Activated naive CD8-positive, alpha-beta T cell treated with anti-CD3 and anti-CD28 coated beads for 36 hours (primary cell): ENCODE data around the gene C1orf159. TPM values are rescaled to one million over a fixed set of nuclear protein-coding genes. Genes with fewer than 3 reads are reported as not detected.

Experiments
- DNase-seq: peaks from one replicate; pipeline ENCODE4 v3.0.0; 2021
- H3K27ac Mint-ChIP-seq: one replicate; pipeline ENCODE4 v1.8.0; 2022; ENCODE audit warnings: mild to moderate bottlenecking, moderate library complexity, mixed read lengths
- H3K27me3 Mint-ChIP-seq: one replicate; pipeline ENCODE4 v1.8.0; 2022; ENCODE audit warnings: mild to moderate bottlenecking, mixed read lengths
- H3K36me3 Mint-ChIP-seq: one replicate; pipeline ENCODE4 v1.8.0; 2021; ENCODE audit warnings: mild to moderate bottlenecking, mixed read lengths
- H3K4me1 Mint-ChIP-seq: one replicate; pipeline ENCODE4 v1.8.0; 2021; ENCODE audit warnings: mixed read lengths
- H3K4me3 Mint-ChIP-seq: one replicate; pipeline ENCODE4 v1.8.0; 2022; ENCODE audit warnings: mild to moderate bottlenecking, moderate library complexity, mixed read lengths
- H3K9me3 Mint-ChIP-seq: one replicate; pipeline ENCODE4 v1.8.0; 2022; ENCODE audit warnings: mixed read lengths
- total RNA-seq, 2 experiments: library from RNA; stranded (reverse); gene quantifications; one replicate each; pipeline ENCODE4 v1.2.3, GENCODE V29; 2021

The C1orf159 gene
- total RNA-seq, 2 experiments from 2014 or later = 18.9 to 19.0 TPM

DNA sequence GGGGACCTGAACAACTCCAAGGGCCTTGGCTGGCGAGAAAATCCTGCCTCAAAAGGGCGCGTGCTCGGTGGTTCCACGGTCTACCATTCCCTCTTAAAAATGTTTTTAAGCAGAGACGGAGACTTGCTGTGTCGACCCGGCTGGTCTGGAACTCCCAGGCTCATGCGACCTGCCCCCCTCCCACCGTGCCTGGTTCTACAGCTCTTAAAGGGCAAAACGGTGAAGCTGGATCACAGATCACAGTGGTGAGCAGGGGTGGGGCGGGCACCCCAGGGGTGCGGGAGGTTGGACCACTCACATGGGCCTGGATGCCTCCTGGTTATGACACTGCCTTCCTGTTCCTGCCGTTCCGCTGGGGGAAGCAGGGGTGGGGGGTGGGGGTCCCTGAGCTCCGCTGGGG lies 4.2 kb upstream of the C1orf159 start:
- H3K27ac Mint-ChIP-seq = no peak overlapping the region
- H3K9me3 Mint-ChIP-seq = peaks cover 6% of the 10 kb centered on the region
- peaks cover 5% of the 10 kb centered on the region for H3K4me1 Mint-ChIP-seq
- no peaks in the 10 kb centered on the region for H3K27me3 Mint-ChIP-seq
- no peak for DNase-seq
- peaks cover 4% of the 10 kb centered on the region for H3K36me3 Mint-ChIP-seq
- H3K4me3 Mint-ChIP-seq = no peak overlapping the region

DNA sequence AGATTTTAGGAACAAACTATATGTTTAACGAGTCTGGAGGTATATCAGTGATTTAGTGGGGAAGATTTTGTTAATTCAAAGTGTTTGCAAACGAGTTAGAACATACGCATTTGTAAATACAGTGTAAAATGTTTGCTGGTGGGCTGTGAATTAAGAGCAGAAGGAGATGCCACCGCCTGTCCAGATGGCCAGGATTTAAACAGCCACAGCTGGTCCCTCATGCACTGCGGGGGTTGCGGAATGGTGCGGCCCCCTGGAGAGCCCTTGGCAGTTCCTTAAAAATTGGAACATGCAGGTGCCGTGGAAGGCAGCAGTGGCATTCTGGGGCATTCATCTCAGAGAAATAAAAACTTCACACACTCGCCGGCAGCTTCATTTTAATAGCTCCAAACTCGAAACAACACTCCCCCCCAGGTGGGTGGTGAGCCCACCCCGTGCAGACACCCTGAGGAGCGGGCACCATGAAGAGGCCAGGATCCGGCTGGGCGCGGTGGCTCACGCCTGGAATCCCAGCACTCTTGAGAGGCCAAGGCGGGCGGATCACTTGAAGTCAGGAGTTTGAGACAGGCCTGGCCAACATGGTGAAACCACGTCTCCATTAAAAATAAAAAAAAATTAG lies 3.5 kb upstream of the C1orf159 start:
- peaks cover 6% of the 10 kb centered on the region for H3K9me3 Mint-ChIP-seq
- no peak for DNase-seq

DNA sequence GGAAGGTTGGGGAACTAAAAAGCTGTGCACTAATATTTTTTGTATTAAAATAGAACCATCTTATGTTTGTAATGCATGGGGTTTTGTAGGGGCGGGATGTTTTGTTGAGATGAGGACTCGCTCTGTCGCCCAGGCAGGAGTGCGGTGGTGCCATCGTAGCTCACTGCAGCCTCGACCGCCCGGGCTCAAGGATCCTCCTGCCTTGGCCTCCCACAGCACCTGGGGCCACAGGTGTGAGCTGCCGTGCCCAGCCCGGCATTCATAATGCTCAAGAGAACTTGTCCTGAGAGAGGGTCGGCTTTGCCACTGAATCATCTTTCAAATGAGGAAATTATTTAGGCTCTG lies 3.0 kb upstream of the C1orf159 start:
- Mint-ChIP-seq H3K27ac (no peak overlapping the region), H3K36me3 (peaks cover 13% of the 10 kb centered on the region), H3K4me3 (no peak overlapping the region)

More for the DNA sequence above, 3.5 kb upstream of the C1orf159 start:
- Mint-ChIP-seq H3K36me3 (peaks cover 10% of the 10 kb centered on the region), H3K27me3 (no peaks in the 10 kb centered on the region), H3K4me1 (peaks cover 5% of the 10 kb centered on the region), H3K27ac (no peak overlapping the region), H3K4me3 (no peak overlapping the region)

DNA sequence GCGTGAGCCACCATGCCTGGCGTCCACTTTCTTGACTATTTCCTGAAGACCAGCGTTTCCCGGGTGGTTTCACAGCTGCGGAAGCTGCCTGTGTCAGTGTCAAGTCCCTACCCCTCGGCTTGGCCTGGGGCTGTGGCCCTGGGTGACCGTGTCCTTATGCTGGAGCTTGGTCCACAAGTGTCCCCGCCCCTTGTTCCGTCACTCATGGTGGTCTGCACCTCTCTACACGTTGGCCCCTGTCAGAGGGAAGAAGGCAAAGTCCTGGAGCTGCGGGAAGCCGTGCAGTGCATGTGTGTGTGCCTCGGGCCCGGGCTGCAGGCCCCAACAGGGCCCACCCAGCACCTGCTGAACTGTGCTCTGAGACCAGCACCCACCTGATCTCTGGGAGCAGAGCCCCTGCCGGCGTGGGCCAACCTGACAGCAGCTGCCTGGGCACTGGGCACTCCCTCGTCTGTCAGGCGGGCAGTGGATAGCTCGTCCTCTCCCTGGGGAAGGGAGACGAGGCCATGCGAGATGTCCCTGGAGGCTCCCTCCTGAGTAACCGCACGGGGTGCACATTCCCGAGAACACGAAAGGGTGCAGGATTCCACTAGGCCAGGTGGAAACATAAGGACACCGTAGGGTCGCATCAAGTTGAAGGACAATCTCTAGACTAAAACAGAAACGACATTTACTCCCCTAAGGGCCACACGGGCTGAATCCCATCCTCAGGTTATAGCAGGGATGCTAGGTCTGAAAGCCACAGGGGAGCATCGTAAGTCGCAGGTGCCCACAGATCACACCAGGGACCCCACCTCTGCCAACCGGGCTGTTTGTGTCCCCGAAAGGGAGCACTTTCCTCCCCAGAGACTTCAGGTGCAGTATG lies 2.4 kb upstream of the C1orf159 start:
- H3K4me3 Mint-ChIP-seq = no peak overlapping the region
- H3K36me3 Mint-ChIP-seq = peaks cover 19% of the 10 kb centered on the region
- H3K27me3 Mint-ChIP-seq = no peaks in the 10 kb centered on the region
- H3K4me1 Mint-ChIP-seq = peaks cover 2% of the 10 kb centered on the region
- no peak overlapping the region for H3K27ac Mint-ChIP-seq
- H3K9me3 Mint-ChIP-seq = peaks cover 4% of the 10 kb centered on the region
- no peak for DNase-seq

More for the DNA sequence above, 3.0 kb upstream of the C1orf159 start:
- peaks cover 3% of the 10 kb centered on the region for H3K9me3 Mint-ChIP-seq
- H3K4me1 Mint-ChIP-seq = peaks cover 5% of the 10 kb centered on the region
- no peak for DNase-seq
- H3K27me3 Mint-ChIP-seq = no peaks in the 10 kb centered on the region

DNA sequence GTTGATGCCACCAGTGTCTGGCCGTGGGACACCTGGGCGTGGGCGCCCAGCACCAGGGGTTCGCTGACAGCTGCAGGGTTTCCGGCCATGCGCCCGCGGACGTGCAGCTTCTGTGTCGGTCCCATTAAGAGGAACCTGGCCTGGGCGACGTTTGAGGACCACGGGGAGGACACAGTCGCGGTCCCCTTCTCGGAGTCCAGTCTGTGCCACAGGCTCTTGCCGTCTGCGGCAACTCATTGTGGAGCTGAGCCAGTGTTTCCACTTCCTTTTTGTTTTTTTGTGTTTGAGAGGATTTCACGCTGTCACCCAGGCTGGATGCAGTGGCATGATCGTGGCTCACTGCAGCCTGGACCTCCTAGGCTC lies 1.6 kb upstream of the C1orf159 start:
- no peaks in the 10 kb centered on the region for H3K27me3 Mint-ChIP-seq
- H3K36me3 Mint-ChIP-seq = peaks cover 26% of the 10 kb centered on the region
- peaks cover 9% of the 10 kb centered on the region for H3K9me3 Mint-ChIP-seq
- no peak overlapping the region for H3K27ac Mint-ChIP-seq
- H3K4me3 Mint-ChIP-seq = peak overlapping the region; percentile 45
- H3K4me1 Mint-ChIP-seq = peaks cover 2% of the 10 kb centered on the region
- no peak for DNase-seq

DNA sequence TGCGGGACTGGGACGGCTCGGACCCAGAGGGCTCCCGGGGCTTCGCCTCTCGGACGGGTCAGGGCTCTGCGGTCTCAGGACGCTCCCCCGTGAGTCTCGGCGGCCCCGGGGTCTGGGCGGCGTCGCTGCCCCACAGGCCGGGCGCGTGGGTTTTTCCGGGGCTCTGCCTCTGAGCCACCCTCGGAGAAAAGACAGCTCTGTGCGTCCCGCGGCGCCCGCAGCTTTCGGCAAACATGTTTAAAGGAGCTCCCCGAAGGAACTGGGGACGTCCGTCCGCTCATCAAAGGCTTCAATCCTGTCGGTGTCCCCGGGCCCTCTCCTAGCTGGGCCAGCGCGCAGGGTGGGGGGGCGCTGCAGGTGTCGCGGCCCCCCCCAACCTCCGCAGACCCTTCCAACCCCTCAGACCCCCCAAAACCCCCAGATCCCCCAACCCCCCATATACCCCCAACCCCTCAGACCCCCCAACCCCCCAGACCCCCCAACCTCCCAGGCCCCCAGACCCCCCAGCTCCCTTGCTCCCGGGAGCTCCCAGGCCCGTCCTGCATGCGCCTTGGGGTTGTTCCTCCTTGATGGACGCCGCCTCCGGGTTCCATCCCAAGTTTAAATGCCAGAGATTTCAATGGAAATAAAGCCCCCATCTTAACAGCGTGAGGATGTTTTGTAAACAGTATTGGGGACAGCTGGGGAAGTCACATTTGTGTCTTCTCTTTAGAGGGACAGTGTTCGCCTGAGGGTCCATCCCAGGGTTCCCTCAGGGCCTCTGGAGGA lies 996 bp upstream of the C1orf159 start:
- peaks cover 12% of the 10 kb centered on the region for H3K9me3 Mint-ChIP-seq
- H3K27ac Mint-ChIP-seq = no peak overlapping the region
- peaks cover 2% of the 10 kb centered on the region for H3K4me1 Mint-ChIP-seq
- peak overlapping the region; percentile 64 for H3K4me3 Mint-ChIP-seq
- peaks cover 32% of the 10 kb centered on the region for H3K36me3 Mint-ChIP-seq
- H3K27me3 Mint-ChIP-seq = no peaks in the 10 kb centered on the region
- peak; percentile 57 for DNase-seq

DNA sequence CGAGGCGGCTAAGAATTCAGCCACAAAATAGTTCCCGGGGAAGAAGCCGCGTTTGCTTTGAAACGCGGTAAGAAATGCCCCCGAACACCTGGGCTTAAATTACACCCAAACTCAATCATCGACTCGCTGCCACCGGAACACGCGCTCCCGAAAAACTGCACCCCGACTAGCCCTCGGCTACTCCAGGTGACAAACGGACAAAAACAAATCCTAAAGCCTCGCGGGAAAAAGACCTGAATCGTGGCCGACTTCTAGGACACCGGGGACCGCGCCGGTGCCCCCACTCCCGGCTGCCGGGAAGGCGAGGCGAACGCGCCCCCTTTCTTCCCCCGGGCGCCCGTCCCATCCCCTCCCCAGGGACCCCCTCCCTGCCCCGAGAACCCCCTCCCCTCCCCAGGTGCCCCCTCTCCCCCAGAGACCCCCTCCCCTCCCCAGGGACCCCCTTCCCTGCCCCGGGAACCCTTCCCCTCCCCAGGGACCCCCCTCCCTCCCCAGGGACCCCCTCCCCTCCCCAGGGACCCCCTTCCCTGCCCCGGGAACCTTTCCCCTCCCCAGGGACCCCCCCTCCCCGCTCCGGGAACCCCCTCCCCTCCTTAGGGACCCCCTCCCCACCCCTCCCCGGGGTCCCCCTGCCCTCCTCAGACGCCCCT lies 628 bp downstream of the C1orf159 start:
- Mint-ChIP-seq H3K9me3 (peaks cover 12% of the 10 kb centered on the region), H3K4me3 (peak overlapping the region; percentile 87), H3K36me3 (peaks cover 45% of the 10 kb centered on the region), H3K4me1 (peaks cover 4% of the 10 kb centered on the region), H3K27ac (peak overlapping the region; percentile 82), H3K27me3 (no peaks in the 10 kb centered on the region)
- no peak for DNase-seq

DNA sequence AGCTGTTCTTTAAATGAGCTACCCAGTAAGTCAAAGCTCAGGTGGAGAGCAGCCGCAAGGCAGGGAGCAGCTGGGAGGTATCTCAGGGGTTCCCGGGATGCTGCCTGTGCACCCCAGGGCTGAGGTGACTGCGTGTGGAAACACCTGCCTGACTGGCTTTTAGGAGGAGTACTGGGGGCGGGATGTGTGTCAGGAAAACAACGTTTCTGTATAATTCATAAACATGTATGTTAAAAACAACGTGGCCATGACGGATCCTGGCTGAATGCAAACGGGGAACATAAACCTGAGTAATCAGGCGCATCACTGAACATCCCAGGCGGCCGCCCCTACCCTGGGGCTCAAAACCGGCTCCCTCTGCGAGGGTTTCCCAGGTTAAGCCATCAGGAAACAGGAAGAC lies 1.5 kb downstream of the C1orf159 start:
- peak overlapping the region; percentile 87 for H3K4me3 Mint-ChIP-seq
- DNase-seq = no peak
- H3K27ac Mint-ChIP-seq = peak overlapping the region; percentile 82
- H3K36me3 Mint-ChIP-seq = peaks cover 50% of the 10 kb centered on the region
- no peaks in the 10 kb centered on the region for H3K27me3 Mint-ChIP-seq
- H3K9me3 Mint-ChIP-seq = peaks cover 12% of the 10 kb centered on the region
- H3K4me1 Mint-ChIP-seq = peaks cover 7% of the 10 kb centered on the region

DNA sequence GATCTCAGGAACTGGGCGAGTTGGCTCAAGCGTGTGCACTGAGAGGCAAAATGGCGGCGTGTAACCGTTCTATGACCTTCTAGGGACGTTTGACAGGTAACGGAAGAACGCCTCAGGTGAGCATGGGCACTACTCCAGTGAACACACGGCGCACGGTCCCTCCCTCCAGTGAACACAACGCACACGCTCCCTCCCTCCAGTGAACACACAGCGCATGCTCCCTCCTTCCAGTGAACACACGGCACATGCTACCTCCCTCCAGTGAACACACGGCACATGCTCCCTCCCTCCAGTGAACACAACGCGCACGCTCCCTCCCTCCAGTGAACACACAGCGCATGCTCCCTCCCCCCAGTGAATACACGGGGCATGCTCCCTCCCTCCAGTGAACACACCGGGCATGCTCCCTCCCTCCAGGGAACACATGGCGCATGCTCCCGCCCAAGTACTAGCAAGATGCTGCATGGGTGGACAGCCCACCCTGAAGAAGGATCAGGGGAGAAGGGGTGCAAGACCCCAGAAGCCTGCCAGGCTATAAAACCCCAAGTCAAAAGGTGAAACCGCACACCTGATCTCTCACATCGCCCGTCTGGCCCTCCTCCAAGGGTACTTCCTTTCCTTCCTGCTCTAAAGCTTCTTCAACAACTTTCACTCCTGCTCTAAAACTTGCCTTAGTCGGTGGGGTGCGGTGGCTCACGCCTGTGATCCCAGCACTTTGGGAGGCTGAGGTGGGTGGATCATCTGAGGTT lies 3.5 kb downstream of the C1orf159 start:
- H3K27ac Mint-ChIP-seq = no peak overlapping the region
- DNase-seq = no peak
- no peaks in the 10 kb centered on the region for H3K27me3 Mint-ChIP-seq
- peaks cover 58% of the 10 kb centered on the region for H3K36me3 Mint-ChIP-seq
- peaks cover 16% of the 10 kb centered on the region for H3K9me3 Mint-ChIP-seq
- H3K4me3 Mint-ChIP-seq = no peak overlapping the region
- H3K4me1 Mint-ChIP-seq = peaks cover 6% of the 10 kb centered on the region

DNA sequence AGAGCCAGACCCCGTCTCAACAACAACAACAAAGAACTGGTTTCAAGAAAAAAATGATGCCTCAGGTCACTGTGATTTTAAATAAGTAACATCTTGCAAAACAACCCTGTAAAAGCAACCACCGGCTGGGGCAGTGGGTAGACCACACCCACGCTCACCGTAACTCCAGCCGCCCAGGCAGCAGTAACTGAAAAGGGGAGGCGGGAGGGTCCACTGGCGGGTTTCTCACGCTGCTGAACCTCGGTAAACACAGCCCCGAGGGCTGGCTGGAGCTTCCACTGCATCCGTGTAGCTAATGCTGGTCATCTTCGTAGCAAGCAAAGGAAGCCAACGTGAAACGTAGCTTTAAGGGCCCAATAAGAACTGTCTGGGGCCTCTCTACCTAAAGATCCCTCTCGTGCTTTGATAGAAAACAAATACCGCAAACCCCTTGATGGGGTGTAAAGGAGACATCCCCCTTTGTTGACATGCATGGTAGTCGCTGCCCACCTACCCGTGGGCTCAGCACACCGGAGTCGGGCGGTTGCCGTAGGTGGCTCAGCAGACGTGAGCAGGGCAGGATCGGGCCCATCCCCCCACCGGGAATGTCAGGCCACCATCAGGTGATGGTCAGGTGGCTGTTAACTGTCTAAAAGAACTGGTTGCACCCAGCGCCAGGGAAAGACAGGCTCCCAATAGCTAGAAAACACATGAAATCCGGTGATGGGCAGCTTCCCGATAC lies 4.2 kb downstream of the C1orf159 start:
- peaks cover 61% of the 10 kb centered on the region for H3K36me3 Mint-ChIP-seq
- H3K4me3 Mint-ChIP-seq = no peak overlapping the region
- H3K27ac Mint-ChIP-seq = no peak overlapping the region
- H3K9me3 Mint-ChIP-seq = peaks cover 16% of the 10 kb centered on the region
- peaks cover 8% of the 10 kb centered on the region for H3K4me1 Mint-ChIP-seq
- DNase-seq = no peak
- H3K27me3 Mint-ChIP-seq = no peaks in the 10 kb centered on the region

DNA sequence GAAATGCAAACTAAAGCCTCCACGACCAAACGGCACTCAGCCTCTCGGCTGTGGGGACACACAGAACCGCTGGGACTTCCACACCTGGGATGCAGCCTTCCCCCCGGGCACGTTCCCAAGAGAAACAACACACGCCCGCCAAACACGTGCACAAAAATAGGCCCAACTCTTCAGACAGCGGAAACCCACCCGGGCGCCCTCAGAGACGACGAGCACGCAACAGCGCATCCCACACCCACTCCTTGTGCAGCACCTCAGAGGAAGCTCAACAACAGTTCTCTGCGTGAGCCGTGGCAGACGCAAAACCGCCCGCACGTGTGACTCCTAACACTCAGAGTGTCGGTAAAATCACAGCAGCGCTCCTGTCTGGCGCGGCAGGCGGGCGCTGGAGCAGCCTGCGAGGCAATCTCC lies 5.3 kb downstream of the C1orf159 start:
- Mint-ChIP-seq H3K4me1 (peaks cover 10% of the 10 kb centered on the region), H3K9me3 (peaks cover 18% of the 10 kb centered on the region), H3K27ac (no peak overlapping the region), H3K27me3 (no peaks in the 10 kb centered on the region), H3K4me3 (no peak overlapping the region), H3K36me3 (peaks cover 67% of the 10 kb centered on the region)
- no peak for DNase-seq

DNA sequence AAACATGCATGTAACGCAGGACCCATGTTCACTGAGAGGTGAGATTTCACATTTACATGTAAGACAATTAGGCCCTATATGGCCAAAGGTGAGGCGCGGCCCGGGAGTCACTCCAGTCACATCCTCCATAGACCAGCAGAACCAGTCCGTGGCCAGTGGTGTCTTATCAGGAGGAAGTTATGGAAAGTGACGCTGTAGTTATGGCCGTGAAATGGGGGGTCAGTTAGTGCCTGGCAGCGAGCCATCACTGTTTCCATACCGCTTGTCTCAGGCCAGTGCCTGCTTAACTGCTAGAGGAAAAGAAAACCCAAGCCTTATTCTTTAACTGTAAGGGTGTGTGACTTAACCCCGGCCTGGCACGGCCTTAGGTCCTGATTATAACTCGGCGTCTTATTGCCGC lies 6.1 kb downstream of the C1orf159 start:
- H3K4me1 Mint-ChIP-seq = peaks cover 12% of the 10 kb centered on the region
- no peak overlapping the region for H3K4me3 Mint-ChIP-seq
- DNase-seq = no peak
- H3K27ac Mint-ChIP-seq = no peak overlapping the region
- peaks cover 67% of the 10 kb centered on the region for H3K36me3 Mint-ChIP-seq
- H3K27me3 Mint-ChIP-seq = no peaks in the 10 kb centered on the region
- peaks cover 20% of the 10 kb centered on the region for H3K9me3 Mint-ChIP-seq

DNA sequence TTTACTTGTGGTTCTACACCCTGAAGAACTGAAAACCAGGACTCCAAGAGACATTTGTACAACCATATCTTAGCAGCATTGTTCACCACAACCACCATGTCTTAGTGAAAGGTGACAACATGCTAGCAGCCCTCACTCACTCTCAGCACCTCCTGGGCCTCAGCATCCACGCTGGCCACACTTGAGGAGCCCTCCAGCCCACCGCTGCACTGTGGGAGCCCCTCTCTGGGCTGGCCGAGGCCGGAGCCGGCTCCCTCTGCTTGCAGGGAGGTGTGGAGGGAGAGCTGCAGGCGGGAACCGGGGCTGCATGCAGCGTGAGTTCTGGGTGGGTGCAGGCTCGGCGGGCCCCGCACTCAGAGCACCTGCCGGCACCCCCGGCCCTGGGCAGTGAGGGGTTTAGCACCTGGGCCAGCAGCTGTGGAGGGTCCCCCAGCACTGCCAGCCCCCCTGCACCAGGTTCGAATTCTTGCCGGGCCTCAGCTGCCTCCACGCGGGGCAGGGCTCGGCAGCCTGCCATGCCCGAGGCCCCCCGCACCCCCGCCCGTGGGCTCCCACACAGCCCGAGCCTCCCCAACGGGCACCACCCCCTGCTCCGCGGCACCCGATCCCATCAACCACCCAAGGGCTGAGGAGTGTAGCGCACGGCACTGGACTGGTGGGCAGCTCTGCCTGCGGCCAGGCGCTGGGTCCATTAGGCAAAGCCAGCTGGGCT lies 9.2 kb downstream of the C1orf159 start:
- Mint-ChIP-seq H3K4me3 (no peak overlapping the region), H3K36me3 (peaks cover 61% of the 10 kb centered on the region), H3K9me3 (peaks cover 11% of the 10 kb centered on the region), H3K4me1 (peaks cover 34% of the 10 kb centered on the region), H3K27ac (no peak overlapping the region), H3K27me3 (no peaks in the 10 kb centered on the region)
- no peak for DNase-seq
